Gastrocnemius medialis (tissue), 4 donors: ENCODE results near the gene EML5. TPM values are rescaled to one million over a fixed set of nuclear protein-coding genes. Genes with fewer than 3 reads are reported as not detected.

Experiments
- ATAC-seq, 2 donors: fragments of 150-250 bp; one replicate each; pipeline ENCODE4 v1.9.1; 2016
- DNase-seq, 2 donors: peaks; one replicate each; pipeline ENCODE4 v3.0.0-alpha.2; 2019
- H3K27ac ChIP-seq, 4 donors: fragments of 200-600 bp; sonication (generic); 1 replicate in 1 of 4; 2 replicates in 3 of 4; pipeline ENCODE4 v1.5.1; 2016 to 2018; ENCODE audit warnings: mild to moderate bottlenecking in 2 of 4, moderate library complexity in 1 of 4
- H3K27me3 ChIP-seq, 3 donors: fragments of 200-600 bp; sonication (generic) in 2 of 3; 1 replicate in 1 of 3; 2 replicates in 2 of 3; pipeline versions ENCODE4 v1.5.1 to v1.6.0; 2016 to 2019; ENCODE audit warnings: mild to moderate bottlenecking in 1 of 3, moderate library complexity in 1 of 3
- H3K36me3 ChIP-seq, 2 donors: fragments of 200-600 bp; sonication (generic) in 1 of 2; one replicate each; pipeline ENCODE4 v1.5.1; 2017 to 2018
- H3K4me1 ChIP-seq, 2 donors: fragments of 200-600 bp; sonication (generic) in 1 of 2; one replicate each; pipeline ENCODE4 v1.5.1; 2016 to 2017; ENCODE audit warnings: mild to moderate bottlenecking in 2 of 2
- H3K4me3 ChIP-seq, 4 donors: fragments of 200-600 bp; sonication (generic) in 3 of 4; 1 replicate in 1 of 4; 2 replicates in 3 of 4; pipeline ENCODE4 v1.5.1; 2016 to 2019; ENCODE audit warnings: mild to moderate bottlenecking in 2 of 4
- H3K9me3 ChIP-seq, 3 donors: fragments of 200-600 bp; sonication (generic) in 2 of 3; 1 replicate in 1 of 3; 2 replicates in 2 of 3; pipeline ENCODE4 v1.5.1; 2016 to 2019
- CTCF ChIP-seq, 5 experiments: fragments of 450-650 bp in 3 of 5; fragments of 200-600 bp in 2 of 5; sonication (generic) in 2 of 5; IDR thresholded peaks in 4 of 5; conservative IDR thresholded peaks in 1 of 5; 1 replicate in 4 of 5; 2 replicates in 1 of 5; pipeline ENCODE4 v1.5.1; 2016 to 2019; ENCODE audit warnings: antibody characterized with exemption in 5 of 5, mild to moderate bottlenecking in 3 of 5, moderate library complexity in 3 of 5
- POLR2A ChIP-seq, 2 donors: fragments of 450-650 bp; IDR thresholded peaks; one replicate each; pipeline ENCODE4 v1.6.1; 2017; ENCODE audit warnings: antibody characterized with exemption in 2 of 2, mild to moderate bottlenecking in 2 of 2, moderate library complexity in 2 of 2
- in situ Hi-C, 4 donors: fragments of 200-750 bp; cut with MboI; loops; one replicate each; pipeline versions ENCODE4 v1.15.0 to v1.8.0; 2017; ENCODE audit warnings: low sequenced_read_pairs in 4 of 4
- intact Hi-C: fragments of 100-400 bp; cut with DNase I; formaldehyde crosslinking; loops from one replicate; pipeline ENCODE4 v1.15.1; 2023; ENCODE audit warnings: low total_unique reads
- total RNA-seq, 4 donors: library from RNA; depleted of rRNA; stranded (reverse); fragments of >200 nt; gene quantifications; one replicate each; pipeline versions ENCODE4 v1.1.0 to v1.2.3, GENCODE V29; 2016

Gene EML5
- total RNA-seq, 4 donors from 2014 or later = 0.07 TPM; not detected in 3

- no peak overlapping the region for H3K27ac ChIP-seq
- TF ChIP-seq POLR2A (IDR thresholded peaks at IDR 0.05) (no peak), CTCF (IDR thresholded peaks at IDR 0.05 in 4 of 5, conservative IDR thresholded peaks at IDR 0.05 in 1 of 5) (no peak)
- no peaks in the 10 kb centered on the region for H3K9me3 ChIP-seq
- DNase-seq = no peak
- intact Hi-C loops (no loop called here), in situ Hi-C loops (no loop called here)
- H3K4me3 ChIP-seq = no peak overlapping the region
- H3K36me3 ChIP-seq = no peaks in the 10 kb centered on the region
- H3K27me3 ChIP-seq = no peaks in the 10 kb centered on the region
- H3K4me1 ChIP-seq = no peaks in the 10 kb centered on the region
- no peak for ATAC-seq
Observed at GRCh38 chr14:88770736-88771135, 22.0 kb downstream of the EML5 start.

GRCh38 chr14:88765130-88765529, 27.6 kb downstream of the EML5 start:
- ATAC-seq (no peak), DNase-seq (no peak)
- in situ Hi-C loops = no loop called here
- Histone ChIP-seq H3K4me3 (no peak overlapping the region), H3K27me3 (no peaks in the 10 kb centered on the region), H3K27ac (no peak overlapping the region), H3K36me3 (no peaks in the 10 kb centered on the region), H3K9me3 (no peaks in the 10 kb centered on the region), H3K4me1 (no peaks in the 10 kb centered on the region)
- intact Hi-C loops = no loop called here
- no peak for TF ChIP-seq CTCF (IDR thresholded peaks at IDR 0.05 in 4 of 5, conservative IDR thresholded peaks at IDR 0.05 in 1 of 5)
- no peak for TF ChIP-seq POLR2A (IDR thresholded peaks at IDR 0.05)

GRCh38 chr14:88753873-88754272, 38.9 kb downstream of the EML5 start:
- TF ChIP-seq CTCF (IDR thresholded peaks at IDR 0.05 in 4 of 5, conservative IDR thresholded peaks at IDR 0.05 in 1 of 5) (no peak), POLR2A (IDR thresholded peaks at IDR 0.05) (no peak)
- intact Hi-C loops = no loop called here
- no peaks in the 10 kb centered on the region for H3K9me3 ChIP-seq
- no peaks in the 10 kb centered on the region for H3K27me3 ChIP-seq
- H3K4me3 ChIP-seq = no peak overlapping the region
- H3K36me3 ChIP-seq = no peaks in the 10 kb centered on the region
- H3K4me1 ChIP-seq = no peaks in the 10 kb centered on the region
- no peak overlapping the region for H3K27ac ChIP-seq
- in situ Hi-C loops = no loop called here
- DNase-seq (no peak), ATAC-seq (no peak)

- Histone ChIP-seq H3K4me1 (no peaks in the 10 kb centered on the region), H3K9me3 (no peaks in the 10 kb centered on the region), H3K27me3 (no peaks in the 10 kb centered on the region), H3K27ac (no peak overlapping the region), H3K36me3 (no peaks in the 10 kb centered on the region), H3K4me3 (no peak overlapping the region)
- DNase-seq (no peak), ATAC-seq (no peak)
- intact Hi-C loops = no loop called here
- in situ Hi-C loops = no loop called here
- no peak for TF ChIP-seq POLR2A (IDR thresholded peaks at IDR 0.05)
- no peak for TF ChIP-seq CTCF (IDR thresholded peaks at IDR 0.05 in 4 of 5, conservative IDR thresholded peaks at IDR 0.05 in 1 of 5)
Observed at GRCh38 chr14:88750945-88751344, 41.8 kb downstream of the EML5 start.

- Histone ChIP-seq H3K36me3 (no peaks in the 10 kb centered on the region), H3K4me1 (no peaks in the 10 kb centered on the region), H3K9me3 (no peaks in the 10 kb centered on the region), H3K4me3 (no peak overlapping the region), H3K27ac (no peak overlapping the region), H3K27me3 (no peaks in the 10 kb centered on the region)
- no peak for DNase-seq
- ATAC-seq = no peak
- intact Hi-C loops (no loop called here), in situ Hi-C loops (no loop called here)
- TF ChIP-seq CTCF (IDR thresholded peaks at IDR 0.05 in 4 of 5, conservative IDR thresholded peaks at IDR 0.05 in 1 of 5) = no peak
- no peak for TF ChIP-seq POLR2A (IDR thresholded peaks at IDR 0.05)
Observed at GRCh38 chr14:88750413-88750812, 42.3 kb downstream of the EML5 start.
